Activated naive CD4-positive, alpha-beta T cell treated with anti-CD3 and anti-CD28 coated beads, Interleukin-2, amount 50 U/mL, for 72 hours (primary cell): ENCODE results near the gene SOCS1. TPM values are rescaled to one million over a fixed set of nuclear protein-coding genes. Genes with fewer than 3 reads are reported as not detected.
"Not testable (repeated sequence)": the region's sequence is repeated elsewhere in the genome, so short reads cannot be mapped to it uniquely, and the experiment has no call there.

Experiments used
- ATAC-seq, 2 donors: fragments of 150-1000 bp; cut with Tn5 transposase; 2 replicates each; pipeline ENCODE4 v1.10.0; 2021; ENCODE audit warnings: mild to moderate bottlenecking in 2 of 2, moderate library complexity in 2 of 2
- DNase-seq, 2 donors: peaks; one replicate each; pipeline ENCODE4 v3.0.0; 2021 to 2022; ENCODE audit warnings: low spot score in 2 of 2
- H3K27ac Mint-ChIP-seq, 2 donors: one replicate each; pipeline ENCODE4 v1.8.0; 2022; ENCODE audit warnings: mild to moderate bottlenecking in 2 of 2, mixed read lengths in 2 of 2
- H3K36me3 Mint-ChIP-seq, 2 donors: one replicate each; pipeline ENCODE4 v1.8.0; 2022; ENCODE audit warnings: mixed read lengths in 2 of 2
- H3K9me3 Mint-ChIP-seq, 2 donors: one replicate each; pipeline ENCODE4 v1.8.0; 2022; ENCODE audit warnings: mixed read lengths in 2 of 2
- total RNA-seq, 2 donors: library from RNA; stranded (reverse); gene quantifications; one replicate each; pipeline ENCODE4 v1.2.3, GENCODE V29; 2022

Gene SOCS1
- total RNA-seq, 2 donors from 2014 or later: 57.0 to 123 TPM

DNA sequence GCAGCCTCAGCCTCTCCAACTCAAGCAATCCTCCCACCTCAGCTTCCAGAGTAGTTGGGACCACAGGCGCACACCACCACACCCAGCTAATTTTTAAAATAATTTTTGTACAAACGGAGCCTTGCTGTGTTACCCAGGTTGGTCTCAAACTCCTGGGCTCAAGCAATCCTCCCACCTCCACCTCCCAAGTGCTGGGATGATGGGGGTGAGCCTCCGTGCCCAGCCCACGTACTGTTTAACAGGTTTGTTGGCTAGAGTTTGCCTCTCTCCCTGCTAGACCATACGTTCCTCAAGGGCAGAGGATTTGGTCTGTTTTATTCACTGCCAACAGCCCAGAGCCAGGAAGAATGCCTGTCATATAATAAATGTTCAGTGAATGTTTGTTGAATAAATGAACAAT lies 26.6 kb downstream of the SOCS1 start:
- Mint-ChIP-seq H3K36me3 (peaks cover 0 to 6% of the 10 kb centered on the region in 2 donors), H3K27ac (peak overlapping the region; percentile 85 to 100)

DNA sequence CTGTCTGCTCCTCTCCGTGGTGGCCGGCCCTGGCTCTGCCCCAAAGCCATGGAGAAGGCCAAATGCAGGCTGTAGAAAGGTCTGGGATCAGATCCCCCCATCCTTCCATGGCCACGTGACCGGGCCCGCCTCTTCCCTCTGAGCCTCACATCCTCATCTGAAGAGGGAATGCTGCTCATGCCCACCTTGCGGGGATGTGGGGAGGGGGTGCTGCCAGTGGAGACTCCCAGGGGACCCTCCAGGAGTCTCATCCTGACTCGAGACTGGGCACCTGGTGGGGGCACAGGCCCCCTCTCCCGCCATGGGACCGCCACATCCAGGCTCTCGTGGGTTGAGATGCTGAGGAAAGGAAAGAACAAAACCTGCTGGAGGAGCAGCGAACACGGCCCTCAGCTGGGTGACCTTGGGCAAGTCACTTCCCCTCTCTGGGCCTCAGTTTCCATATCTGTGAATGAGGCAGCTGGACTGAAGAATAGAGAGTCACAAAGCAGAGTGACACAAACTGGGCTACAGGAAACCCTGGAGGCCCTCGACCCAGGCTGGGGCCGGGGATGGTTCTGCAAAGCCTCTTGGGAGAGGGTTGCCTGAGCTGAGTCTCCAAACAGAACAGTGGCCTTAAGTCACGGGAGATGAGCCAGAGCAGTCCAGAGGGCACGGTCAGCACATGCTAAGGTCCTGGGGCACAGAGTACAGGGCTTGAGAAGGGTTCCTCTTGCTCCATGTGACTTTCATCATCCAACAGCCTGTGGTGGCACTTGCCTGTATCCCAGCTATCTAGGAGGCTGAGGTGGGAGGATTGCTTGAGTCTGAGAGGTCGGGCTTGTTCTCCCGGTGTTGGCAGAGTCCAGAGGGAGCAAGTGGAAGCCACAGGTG lies 30.1 kb downstream of the SOCS1 start:
- Mint-ChIP-seq H3K36me3 (no peaks in the 10 kb centered on the region), H3K27ac (peak overlapping the region; percentile 98 to 99), H3K9me3 (no peaks in the 10 kb centered on the region)
- ATAC-seq: no peak
- DNase-seq: no peak

More for the DNA sequence above, 26.6 kb downstream of the SOCS1 start:
- ATAC-seq: no peak
- DNase-seq: no peak
- no peaks in the 10 kb centered on the region for H3K9me3 Mint-ChIP-seq

DNA sequence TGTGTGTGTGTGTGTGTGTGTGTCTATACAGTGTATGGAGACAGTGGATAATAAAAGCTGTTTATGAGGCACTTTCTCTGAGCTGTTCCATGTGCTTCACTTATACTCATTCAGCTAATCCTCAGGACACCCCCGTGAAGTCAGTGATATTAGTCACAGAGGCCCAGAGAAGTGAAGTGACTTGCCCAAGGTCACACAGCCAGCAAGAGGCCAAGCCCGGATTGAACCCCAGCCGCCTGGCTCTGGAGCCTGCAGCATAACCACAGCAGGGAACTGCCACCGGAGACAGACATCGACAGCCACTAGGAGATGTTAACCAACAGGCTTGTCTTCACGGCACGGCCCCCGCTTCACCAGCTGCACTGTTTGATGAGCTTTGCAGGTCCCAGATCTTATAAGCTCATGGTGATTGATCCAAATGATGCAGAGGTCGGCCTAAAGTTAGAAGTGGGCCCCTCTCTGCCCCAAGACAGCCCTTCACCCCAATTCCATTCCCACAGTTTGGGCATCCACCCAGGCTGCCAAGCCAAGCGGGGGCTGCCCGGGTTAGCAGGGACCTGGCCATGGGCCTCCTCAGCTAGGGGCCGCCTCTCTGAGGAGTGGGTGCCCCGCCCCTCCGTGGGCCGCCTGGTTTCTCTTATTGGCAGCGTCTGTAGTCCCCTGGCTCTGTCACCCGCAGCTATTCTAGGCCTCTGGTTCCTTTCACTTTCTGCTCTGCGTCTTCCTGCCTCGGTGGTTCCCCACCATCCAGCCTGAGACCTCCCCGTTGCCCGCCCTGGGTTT lies 30.9 kb downstream of the SOCS1 start:
- H3K36me3 Mint-ChIP-seq: no peaks in the 10 kb centered on the region
- ATAC-seq: peak; percentile 80 to 83
- DNase-seq: peak; percentile 81 to 91

DNA sequence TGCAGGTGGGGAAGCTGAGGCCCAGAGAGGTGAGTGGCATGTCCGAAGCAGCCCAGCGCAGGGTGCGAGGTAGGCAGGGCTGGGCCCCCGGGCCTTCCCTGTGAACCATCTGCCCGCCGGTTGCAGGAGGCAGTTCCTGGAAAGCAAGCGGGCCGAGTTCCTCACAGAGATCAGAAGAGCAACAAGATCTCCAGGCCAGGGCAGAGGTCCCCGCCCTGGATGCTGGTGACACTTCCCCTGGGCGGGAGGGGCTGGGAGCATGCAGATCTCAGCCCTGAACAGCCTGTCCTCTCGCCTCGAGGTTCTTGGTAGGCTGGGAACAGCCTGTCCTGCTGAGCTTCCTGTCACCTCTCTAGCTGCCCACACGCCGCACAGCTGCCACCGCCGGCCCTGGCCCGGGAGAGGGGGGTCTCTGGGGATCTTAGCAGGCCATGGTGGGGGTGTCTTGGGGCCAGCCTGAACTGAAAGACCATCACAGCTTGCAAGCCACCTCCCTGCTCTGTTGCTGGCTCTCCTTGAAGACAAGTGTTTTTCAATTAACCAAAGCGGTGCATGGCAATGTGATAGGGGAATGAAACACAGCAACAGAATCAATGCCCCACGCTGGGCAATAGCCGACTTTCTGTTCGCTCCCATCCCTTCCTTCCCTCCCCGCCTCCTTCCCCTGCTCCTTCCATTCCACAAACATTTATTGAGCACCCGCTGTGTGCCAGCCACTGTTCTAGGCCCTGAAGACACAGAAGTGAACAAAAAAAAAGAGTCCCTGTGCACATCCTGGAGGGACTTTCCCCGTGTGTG lies 31.7 kb downstream of the SOCS1 start:
- peak; percentile 54 to 83 for DNase-seq
- peak; percentile 48 to 54 for ATAC-seq
- Mint-ChIP-seq H3K27ac (peak overlapping the region; percentile 98 to 99), H3K36me3 (peaks cover under 1 to 2% of the 10 kb centered on the region in 2 donors), H3K9me3 (peaks cover under 1% of the 10 kb centered on the region in 2 donors)

More for the DNA sequence above, 30.9 kb downstream of the SOCS1 start:
- H3K27ac Mint-ChIP-seq: peak overlapping the region; percentile 98 to 99
- H3K9me3 Mint-ChIP-seq: no peaks in the 10 kb centered on the region

DNA sequence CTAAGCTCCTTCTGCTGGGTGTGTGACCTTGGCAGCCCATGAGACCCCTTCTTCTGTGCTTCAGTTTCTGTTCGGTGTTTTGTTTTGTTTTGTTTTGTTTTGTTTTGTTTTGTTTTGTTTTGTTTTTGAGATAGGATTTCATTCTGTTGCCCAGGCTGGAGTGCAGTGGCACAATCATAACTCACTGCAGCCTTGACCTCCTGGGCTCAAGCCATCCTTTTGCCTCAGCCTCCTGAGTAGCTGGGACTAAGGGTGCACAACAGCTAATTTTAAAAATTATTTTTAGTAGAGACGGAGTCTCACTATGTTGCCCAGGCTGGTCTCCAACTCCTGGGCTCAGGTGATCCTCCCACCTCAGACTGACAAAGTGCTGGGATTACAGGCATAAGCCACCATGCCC lies 35.5 kb downstream of the SOCS1 start:
- peaks cover 31 to 34% of the 10 kb centered on the region in 2 donors for H3K36me3 Mint-ChIP-seq
- not testable (repeated sequence) for H3K27ac Mint-ChIP-seq, DNase-seq, ATAC-seq
- H3K9me3 Mint-ChIP-seq: peaks cover 18 to 23% of the 10 kb centered on the region in 2 donors

DNA sequence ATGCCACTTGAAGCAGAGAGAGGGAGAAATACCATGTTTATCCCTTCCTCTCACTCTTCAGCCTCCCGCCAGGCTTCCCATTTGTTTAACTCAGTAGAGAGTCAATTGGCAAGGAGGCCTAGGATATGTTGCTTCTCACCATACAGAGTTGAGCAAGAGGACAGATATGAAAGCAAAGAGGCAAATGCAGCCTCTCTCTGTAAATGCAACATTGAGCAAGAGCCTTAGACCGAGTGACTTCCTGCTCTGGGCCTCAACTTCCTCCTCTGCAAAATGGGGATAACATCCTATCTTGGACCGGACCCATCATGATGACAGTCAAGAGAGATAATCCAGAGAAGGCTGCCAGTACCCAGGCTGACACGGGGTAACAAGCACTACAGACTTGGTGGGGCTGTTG lies 36.8 kb downstream of the SOCS1 start:
- no peak for ATAC-seq
- H3K27ac Mint-ChIP-seq: no peak overlapping the region
- peaks cover 31 to 34% of the 10 kb centered on the region in 2 donors for H3K36me3 Mint-ChIP-seq

DNA sequence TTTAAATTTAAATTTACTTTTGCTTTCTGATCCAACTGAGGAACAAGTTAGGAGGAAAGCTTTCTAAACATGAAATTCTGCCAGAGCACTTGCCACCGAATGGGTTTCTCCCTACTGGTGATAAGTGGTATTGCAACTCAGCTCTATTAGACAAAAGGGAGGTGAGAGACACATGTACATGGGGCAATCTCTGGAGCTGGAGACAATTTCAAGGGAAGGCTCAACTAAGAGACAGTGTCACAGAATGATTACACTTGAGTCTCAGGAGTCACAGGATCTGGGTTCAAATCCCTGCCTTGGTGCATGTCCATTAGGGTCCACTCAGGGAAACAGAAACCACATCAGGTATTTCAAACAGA lies 37.4 kb downstream of the SOCS1 start:
- DNase-seq (no peak), ATAC-seq (no peak)
- Mint-ChIP-seq H3K9me3 (peaks cover 18 to 23% of the 10 kb centered on the region in 2 donors), H3K36me3 (peaks cover 31 to 34% of the 10 kb centered on the region in 2 donors), H3K27ac (no peak overlapping the region)

More for the DNA sequence above, 36.8 kb downstream of the SOCS1 start:
- DNase-seq: no peak
- peaks cover 18 to 23% of the 10 kb centered on the region in 2 donors for H3K9me3 Mint-ChIP-seq

DNA sequence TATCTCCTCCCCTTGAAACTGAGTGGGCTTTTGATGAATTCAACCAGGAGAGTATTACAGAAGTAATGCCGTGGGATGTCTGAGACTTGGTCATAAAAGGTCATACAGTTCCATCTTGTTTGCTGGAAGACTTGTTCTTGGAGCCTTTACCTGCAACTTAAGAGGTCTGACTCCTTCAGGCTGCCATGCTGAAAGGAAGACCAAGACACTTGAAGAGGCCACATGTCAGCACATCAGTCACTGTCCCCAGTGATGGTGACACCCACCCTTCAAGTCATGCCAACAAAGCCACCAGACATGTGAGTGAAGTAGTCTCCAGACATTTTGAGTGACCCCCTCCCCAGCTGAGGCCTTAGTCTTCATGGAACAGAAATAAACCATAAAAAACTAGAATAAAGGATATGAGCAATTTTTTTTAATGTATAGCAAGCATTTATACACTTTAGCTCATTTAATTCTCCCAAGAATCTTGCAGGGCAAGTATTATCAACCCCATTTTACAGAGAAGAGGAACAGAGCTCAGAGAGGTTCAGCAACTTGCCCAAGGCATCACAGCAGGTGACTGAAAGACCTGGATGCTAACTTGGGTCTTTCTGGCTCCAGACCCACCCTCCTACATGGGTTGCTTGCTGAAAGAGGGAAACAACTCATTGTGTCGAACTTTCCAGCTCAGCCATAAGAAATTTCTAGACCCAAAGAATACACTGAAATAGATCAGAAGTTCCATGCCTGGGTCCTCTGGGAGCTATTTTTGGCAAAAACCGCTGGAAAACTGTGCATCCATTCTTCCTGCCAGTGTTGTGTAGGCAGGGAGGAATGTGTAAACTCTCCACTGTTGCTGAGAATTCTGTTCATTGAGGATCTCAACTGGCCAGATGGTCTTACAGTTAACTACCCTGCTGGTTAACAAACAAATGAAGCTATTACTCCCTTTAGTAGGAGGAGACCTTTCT lies 38.1 kb downstream of the SOCS1 start:
- no peak for ATAC-seq
- Mint-ChIP-seq H3K36me3 (peaks cover 31 to 34% of the 10 kb centered on the region in 2 donors), H3K9me3 (peaks cover 18 to 23% of the 10 kb centered on the region in 2 donors), H3K27ac (peak overlapping the region in 1 of 2 donors; percentile 50)
- DNase-seq: no peak

DNA sequence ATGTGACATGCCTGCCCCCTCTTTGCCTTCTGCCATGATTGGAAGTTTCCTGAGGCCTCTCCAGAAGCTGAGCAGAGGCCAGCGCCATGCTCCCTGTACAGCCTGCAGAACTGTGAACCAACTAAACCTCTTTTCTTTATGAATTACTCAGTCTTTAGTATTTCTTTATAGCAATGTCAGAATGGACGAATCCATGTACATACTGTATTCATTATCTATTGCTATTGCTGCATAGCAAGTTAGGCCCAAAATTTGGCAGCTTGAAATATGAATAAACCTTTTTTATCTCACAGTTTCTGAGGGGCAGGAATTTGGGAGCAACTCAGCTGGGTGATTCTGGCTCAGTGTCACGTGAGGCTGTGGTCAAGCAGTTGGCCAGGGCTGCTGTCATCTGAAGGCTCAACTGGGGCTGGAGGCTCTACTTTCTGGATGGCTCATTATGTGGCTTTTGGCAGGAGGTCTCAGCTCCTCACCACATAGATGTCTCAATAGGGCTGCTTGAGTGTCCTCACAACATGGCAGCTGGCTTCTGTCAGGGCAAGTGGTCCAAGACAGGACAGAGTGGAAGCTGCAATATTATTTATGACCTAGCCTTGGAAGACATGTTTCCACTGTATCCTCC lies 40.0 kb downstream of the SOCS1 start:
- Mint-ChIP-seq H3K27ac (peak overlapping the region in 1 of 2 donors; percentile 61), H3K9me3 (peaks cover 18 to 23% of the 10 kb centered on the region in 2 donors), H3K36me3 (peaks cover 31 to 34% of the 10 kb centered on the region in 2 donors)
- peak in 1 of 2 donors; percentile 69 for ATAC-seq
- DNase-seq: no peak

DNA sequence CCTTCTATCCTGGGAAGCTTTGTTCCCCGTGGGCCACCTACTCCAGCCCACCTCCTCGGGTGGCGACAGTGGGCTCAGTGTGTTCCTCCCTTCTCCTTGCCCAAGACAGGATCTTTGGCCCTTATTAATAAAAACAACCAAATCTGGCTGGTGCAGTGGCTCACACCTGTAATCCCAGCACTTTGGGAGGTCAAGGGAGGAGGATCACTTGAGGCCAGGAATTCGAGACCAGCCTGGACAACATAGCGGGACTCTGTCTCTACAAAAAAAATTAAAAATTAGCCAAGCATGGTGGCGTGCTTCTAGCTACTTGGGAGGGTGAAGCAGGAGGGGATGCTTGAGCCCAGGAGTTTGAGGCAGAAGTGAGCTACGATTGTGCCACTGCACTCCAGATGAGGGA lies 42.2 kb downstream of the SOCS1 start:
- peaks cover 26 to 28% of the 10 kb centered on the region in 2 donors for H3K36me3 Mint-ChIP-seq
- DNase-seq (no peak), ATAC-seq (no peak)
- peaks cover 13 to 18% of the 10 kb centered on the region in 2 donors for H3K9me3 Mint-ChIP-seq
- H3K27ac Mint-ChIP-seq: no peak overlapping the region

DNA sequence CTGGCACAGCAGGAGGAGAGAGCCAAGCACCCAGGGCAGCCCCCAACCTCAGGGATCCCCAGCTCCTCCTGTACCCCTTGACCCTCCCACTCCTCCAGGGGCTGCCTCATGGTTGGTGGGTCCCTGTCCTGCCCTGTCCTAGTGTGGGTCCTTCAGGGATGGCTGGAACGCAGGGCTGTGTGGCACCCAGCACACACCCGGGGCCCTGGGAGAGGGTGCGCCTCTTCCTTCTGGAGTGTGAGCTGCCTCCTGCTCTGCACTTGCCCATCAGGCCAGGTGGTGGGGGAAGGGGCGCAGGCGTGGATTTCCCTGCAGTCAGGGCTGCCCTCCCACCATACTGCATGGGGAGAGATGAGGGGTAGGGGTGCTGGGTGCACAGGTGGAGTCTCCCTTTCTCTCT lies 42.6 kb downstream of the SOCS1 start:
- no peak for ATAC-seq
- no peak for DNase-seq
- peaks cover 9 to 16% of the 10 kb centered on the region in 2 donors for H3K9me3 Mint-ChIP-seq
- H3K27ac Mint-ChIP-seq: no peak overlapping the region
- peaks cover 21 to 24% of the 10 kb centered on the region in 2 donors for H3K36me3 Mint-ChIP-seq

DNA sequence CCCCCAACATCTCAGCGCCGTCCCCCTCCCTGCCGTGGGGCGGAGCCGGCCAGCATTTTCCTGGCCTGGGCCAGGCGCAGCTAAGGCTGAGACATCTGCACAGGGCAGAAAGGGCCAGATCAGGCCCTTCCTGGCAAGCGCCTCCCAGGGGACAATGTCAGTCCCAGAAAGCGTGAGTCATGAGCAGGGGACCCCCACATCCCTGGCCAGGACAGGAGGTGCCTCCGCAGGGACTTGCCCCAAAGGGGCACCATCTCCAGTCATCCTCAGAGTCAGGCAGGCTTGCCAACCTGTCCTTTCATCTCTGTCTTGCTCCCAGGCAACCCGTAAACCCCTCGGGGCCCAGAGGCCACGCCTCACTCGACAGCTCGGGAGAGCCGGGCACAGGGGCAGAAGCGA lies 43.2 kb downstream of the SOCS1 start:
- peaks cover 6 to 20% of the 10 kb centered on the region in 2 donors for H3K9me3 Mint-ChIP-seq
- peaks cover 16 to 24% of the 10 kb centered on the region in 2 donors for H3K36me3 Mint-ChIP-seq
- DNase-seq (no peak), ATAC-seq (no peak)
- no peak overlapping the region for H3K27ac Mint-ChIP-seq

DNA sequence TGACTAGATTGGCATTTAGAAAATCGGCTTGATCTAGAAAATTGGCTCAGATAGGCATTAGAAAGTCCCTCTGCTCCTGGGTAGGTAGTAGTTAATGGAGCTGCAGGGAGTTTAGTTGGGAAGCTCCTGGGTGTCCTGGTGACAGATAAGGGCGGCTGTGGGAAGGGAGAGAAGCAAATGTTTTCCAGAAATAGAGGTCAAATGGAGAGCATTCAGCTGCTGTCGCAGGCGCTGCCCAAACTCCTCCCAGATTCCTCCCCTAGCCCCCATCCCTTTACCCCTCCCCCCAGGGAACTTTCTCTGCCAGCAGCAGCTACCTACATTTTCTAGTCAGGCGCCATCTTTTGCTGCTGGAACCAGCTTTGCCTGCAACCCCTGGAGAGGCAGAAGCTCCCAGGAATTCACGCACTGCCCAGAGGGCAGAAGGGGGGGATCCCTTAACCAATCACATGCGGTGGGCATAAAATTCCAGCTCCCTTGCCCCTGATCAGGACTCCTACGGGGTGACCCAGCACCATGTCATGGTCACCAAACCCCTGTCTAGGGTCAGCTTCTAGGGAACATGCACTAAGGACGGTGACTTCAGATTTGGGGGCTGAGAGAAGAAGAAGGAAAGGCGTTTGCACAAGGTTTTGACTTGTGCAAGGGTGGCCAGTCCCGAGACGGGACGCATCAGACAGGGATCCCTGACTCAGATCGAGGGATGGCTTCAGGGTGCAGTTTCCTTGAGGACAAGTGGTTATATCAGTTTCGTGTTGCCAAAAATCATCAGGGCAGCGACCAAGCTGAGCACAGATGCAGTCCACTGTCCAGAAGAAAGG lies 43.8 kb downstream of the SOCS1 start:
- Mint-ChIP-seq H3K36me3 (peaks cover 13 to 24% of the 10 kb centered on the region in 2 donors), H3K27ac (no peak overlapping the region), H3K9me3 (peaks cover under 1 to 14% of the 10 kb centered on the region in 2 donors)
- ATAC-seq: no peak
- DNase-seq: no peak
